GM06990 (cell line): Measurements from ENCODE around the gene ZNF771.
A peak's percentile ranks its signal among the peaks of the same experiment; 100 is the strongest.

Experiments used
- DNase-seq: peaks from one replicate; pipeline ENCODE4 v3.0.0-alpha.2; 2011; ENCODE audit not compliant: insufficient read length; ENCODE audit errors: extremely low read depth
- H3K27me3 ChIP-seq: replicated peaks from 2 replicates; pipeline ENCODE4 v1.6.0; 2011; ENCODE audit warnings: low read length; ENCODE audit not compliant: control insufficient read depth, insufficient read depth
- H3K36me3 ChIP-seq: 2 replicates; pipeline ENCODE4 v1.5.1; 2011; ENCODE audit warnings: low read length; ENCODE audit not compliant: control insufficient read depth, insufficient read depth
- H3K4me3 ChIP-seq: replicated peaks from 2 replicates; pipeline ENCODE4 v1.5.1; 2011; ENCODE audit warnings: low read depth, mild to moderate bottlenecking, control low read depth, low read length
- CTCF ChIP-seq: IDR thresholded peaks from 2 replicates; pipeline ENCODE4 v1.5.1; 2011; ENCODE audit warnings: low read length, control low read depth, mild to moderate bottlenecking, inconsistent platforms; ENCODE audit not compliant: insufficient read depth, poor library complexity, severe bottlenecking

ZNF771 gene

GRCh38 chr16:30361180-30361579 is 46.2 kb upstream of the ZNF771 start:
- Histone ChIP-seq H3K4me3 (no peak overlapping the region), H3K36me3 (peaks cover 19% of the 10 kb centered on the region), H3K27me3 (no peaks in the 10 kb centered on the region)
- DNase-seq, result no peak
- TF ChIP-seq CTCF, result no peak

DNA sequence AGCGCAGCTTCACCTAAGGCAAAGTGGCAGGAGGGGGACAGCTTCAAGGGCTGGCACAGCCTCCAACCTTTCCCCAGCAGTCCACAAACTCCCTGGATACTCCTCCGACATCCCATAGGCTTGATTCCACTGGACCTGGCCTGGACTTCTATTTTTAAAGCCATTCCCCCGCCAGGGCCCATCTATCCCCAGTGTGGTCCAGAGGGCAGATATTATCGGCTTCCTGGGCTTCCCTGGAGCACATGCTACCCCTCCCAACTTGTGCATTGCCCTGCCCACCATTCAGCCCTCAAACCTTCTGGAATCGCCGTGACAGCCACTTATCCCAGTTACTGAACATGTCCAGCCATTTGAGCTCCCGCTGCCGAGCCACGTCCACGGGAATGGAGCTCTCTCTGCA is 42.2 kb upstream of the ZNF771 start:
- Histone ChIP-seq H3K4me3 (no peak overlapping the region), H3K27me3 (no peaks in the 10 kb centered on the region), H3K36me3 (peaks cover 8% of the 10 kb centered on the region)
- DNase-seq, result no peak
- no peak for TF ChIP-seq CTCF

- Histone ChIP-seq H3K36me3 (peaks cover 8% of the 10 kb centered on the region), H3K4me3 (no peak overlapping the region)
- no peak for TF ChIP-seq CTCF
Observed at GRCh38 chr16:30366511-30366910, 40.9 kb upstream of the ZNF771 start.

DNA sequence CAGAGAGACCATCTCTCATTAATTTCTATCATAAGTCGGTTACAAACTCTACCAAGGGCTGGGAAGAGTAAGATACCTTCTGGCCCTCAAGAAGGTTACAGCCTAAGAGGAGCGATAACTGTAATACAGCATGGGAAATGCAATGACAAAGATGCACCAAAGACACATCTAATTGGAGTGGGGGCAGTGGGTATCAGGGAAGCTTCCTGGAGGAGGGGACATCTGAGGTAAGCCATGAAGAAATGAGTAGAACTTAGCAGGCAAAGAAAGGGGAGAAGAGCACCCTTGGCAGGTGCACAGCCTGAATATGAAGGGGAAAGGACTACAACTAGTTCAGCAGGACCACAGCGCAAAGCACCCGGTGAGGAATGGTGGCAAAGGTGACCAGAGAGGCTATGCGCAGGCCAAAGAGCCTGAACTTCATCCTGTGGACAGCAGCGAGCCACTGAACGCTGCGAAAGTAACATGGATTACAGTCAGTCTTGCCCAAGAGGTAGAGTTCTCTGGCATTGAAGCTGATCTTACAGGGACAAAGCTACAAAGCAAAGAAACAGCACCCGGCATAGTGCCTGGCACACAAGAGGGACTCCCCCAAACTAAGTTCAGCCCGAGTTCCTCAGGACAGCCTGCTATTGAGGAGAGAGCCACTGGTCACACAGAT is 39.9 kb upstream of the ZNF771 start:
- Histone ChIP-seq H3K27me3 (no peaks in the 10 kb centered on the region), H3K36me3 (peaks cover 8% of the 10 kb centered on the region), H3K4me3 (peak overlapping the region; percentile 90)
- no peak for DNase-seq
- no peak for TF ChIP-seq CTCF

More at GRCh38 chr16:30366511-30366910, 40.9 kb upstream of the ZNF771 start:
- H3K27me3 ChIP-seq, result no peaks in the 10 kb centered on the region
- DNase-seq, result no peak

DNA sequence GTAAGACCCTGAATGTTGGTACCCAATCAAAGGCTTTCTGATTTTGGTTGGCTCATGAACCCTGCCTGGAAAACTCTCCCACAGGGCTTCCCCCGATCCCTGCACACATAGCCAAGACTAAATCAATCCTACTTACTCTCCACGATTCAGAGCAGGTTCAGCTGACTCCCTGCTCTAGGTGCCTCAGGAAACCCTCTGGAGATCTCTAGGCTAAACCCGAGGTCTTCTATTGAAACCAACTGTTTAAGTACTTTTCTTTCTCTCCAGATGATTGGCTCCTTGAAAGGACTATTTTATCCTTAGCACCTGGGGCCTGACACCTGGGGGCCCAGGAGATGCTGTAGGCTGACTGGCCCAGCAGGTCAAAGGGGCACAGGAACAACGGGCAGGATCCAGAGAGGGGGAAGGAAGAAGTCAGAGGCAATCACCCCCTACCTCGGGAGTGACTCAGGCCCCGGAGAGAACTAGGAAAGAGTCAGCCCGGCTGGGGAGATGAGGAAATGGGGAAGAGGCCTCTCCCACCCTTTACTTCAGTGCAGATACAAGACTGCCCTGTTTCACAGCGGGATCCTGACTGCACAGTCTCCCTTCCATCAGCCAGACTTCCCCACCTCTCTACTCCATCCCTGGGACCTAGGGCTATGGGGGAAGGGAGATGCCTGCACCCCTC is 39.1 kb upstream of the ZNF771 start:
- no peaks in the 10 kb centered on the region for H3K27me3 ChIP-seq
- no peak for DNase-seq
- TF ChIP-seq CTCF, result no peak
- H3K36me3 ChIP-seq, result peaks cover 8% of the 10 kb centered on the region
- peak overlapping the region; percentile 90 for H3K4me3 ChIP-seq

GRCh38 chr16:30368792-30369090 is 38.7 kb upstream of the ZNF771 start:
- no peaks in the 10 kb centered on the region for H3K27me3 ChIP-seq
- peaks cover 8% of the 10 kb centered on the region for H3K36me3 ChIP-seq
- H3K4me3 ChIP-seq, result peak overlapping the region; percentile 90
- DNase-seq, result no peak
- no peak for TF ChIP-seq CTCF
